IPS-NIHi7 (cell line): Measurements from ENCODE around the gene LONP1.
"Not testable (repeated sequence)": the region's sequence is repeated elsewhere in the genome, so short reads cannot be mapped to it uniquely, and the experiment has no call there.

Experiments
- DNase-seq: peaks from one replicate; pipeline ENCODE4 v3.0.0; 2012; ENCODE audit warnings: mixed read lengths; ENCODE audit errors: extremely low spot score

Gene LONP1

GRCh38 chr19:5693195-5694166 is 26.5 kb downstream of the LONP1 start:
- DNase-seq = no peak

- DNase-seq = no peak
Measured at GRCh38 chr19:5692723-5693194, 27.2 kb downstream of the LONP1 start.

DNA sequence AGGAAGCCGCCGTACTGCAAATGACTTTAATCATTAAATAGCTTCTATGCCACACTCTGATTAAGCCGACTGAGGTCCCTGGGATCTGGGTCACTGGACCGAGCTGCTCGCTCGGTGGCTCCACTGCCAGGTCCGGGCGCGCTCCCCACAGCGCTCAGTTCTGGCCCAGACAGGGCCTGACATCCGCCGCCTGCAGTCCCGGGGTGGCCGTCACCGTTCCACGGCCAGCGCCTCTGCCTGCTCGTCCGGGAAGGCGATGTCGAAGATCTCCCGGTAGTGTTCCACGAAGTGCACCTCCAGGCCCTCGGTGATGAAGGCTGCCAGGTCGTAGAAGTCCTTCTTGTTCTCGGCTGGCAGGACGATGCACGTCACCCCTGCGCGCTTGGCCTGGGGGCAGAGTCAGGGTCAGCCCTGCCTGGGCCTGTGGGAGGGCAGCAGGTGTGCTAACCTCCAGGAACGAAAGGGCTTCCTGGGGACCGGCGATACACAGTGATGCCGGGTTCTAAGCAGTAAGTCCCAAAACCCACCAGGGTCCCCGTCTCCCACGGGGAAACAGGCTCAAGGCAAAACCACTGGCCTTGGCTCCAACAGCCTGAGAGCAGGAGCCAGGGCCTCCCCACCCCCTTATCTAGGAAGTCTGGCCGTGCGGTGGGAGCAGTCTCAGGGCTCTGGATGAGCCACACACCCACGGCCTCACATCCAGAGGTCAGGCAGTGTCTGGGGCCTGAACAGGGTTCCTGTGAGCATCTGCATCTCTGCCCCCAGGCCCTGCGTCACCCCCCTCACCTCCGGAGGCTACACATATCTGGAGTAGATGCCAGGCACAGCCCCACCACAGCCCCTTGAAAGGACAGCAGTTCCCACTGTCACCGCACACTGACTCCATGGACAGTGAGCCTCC is 27.9 kb downstream of the LONP1 start:
- DNase-seq = no peak

DNA sequence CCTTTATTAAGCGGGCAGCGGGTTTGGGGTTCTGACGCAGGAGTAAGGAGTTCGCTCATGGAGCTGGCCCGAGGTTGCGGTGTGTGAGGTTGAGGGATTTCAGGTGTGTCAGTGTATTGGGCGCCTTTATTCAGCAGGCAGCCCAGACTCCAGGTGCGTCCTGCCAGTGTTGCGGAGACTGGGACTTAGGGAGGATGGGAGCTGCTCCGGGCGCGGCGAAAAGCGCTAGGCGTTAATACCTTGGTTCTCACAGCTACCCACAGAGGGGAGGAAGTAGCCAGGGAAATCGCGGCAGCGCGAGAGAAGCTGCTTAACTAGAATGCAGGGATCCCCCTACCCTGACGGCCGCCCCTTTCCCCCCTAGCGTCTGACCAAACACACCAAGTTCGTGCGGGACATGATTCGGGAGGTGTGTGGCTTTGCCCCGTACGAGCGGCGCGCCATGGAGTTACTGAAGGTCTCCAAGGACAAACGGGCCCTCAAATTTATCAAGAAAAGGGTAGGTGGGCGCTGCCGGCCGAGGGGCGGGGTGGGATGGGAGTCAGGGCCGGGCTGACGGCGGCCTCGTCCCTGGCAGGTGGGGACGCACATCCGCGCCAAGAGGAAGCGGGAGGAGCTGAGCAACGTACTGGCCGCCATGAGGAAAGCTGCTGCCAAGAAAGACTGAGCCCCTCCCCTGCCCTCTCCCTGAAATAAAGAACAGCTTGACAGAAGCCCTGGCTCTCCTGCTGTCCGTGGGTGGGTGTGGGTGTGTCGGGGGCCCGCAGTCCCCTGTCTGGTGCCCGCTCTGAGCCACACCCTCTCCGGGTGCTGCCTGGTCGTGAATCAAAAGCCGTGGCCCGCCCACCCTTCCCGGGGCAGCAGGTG is 28.8 kb downstream of the LONP1 start:
- DNase-seq = no peak

DNA sequence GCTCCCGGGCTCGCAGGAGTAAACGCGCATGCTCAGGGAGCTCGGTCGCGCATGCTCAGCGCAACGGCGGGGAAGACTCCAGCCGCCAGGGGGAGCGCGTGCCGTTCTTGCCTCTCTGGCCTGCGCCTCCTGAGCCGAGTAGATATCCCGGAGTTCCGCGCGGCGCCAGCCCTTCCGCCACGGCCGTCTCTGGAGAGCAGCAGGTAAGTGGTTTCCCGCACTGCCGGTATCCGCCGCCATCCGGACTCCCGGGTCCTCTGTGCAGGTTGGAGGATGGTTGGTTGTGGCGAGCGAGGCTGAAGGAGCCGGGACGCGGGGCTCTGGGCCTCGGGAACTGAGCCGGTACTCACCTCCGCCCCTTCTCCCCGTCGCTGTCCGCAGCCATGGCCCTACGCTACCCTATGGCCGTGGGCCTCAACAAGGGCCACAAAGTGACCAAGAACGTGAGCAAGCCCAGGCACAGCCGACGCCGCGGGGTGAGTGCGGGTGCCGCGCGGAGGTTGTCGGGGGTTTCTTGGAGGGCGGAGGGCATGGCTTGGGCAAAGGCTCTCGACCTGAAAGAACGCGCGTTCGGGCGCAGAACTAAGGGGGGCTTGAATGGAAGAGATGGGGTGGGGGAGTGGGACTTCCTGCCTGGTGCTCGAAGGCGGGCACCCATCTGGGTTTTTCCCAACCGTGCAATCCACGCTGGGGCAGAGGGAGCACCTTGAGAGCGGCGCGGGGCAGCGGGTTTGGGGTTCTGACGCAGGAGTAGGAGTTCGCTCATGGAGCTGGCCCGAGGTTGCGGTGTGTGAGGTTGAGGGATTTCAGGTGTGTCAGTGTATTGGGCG is 29.6 kb downstream of the LONP1 start, which contains the start of gene RPL36:
TSS of gene RPL36 (plus strand) at position 171 of the 830 bp plus-strand sequence. CDS start at position 384, 213 bp downstream.
- peak; percentile 94 for DNase-seq

- not testable (repeated sequence) for DNase-seq
Measured at GRCh38 chr19:5688262-5688881, 31.6 kb downstream of the LONP1 start.

- no peak for DNase-seq
Measured at GRCh38 chr19:5687360-5688198, 32.4 kb downstream of the LONP1 start.

- DNase-seq = peak; percentile 97
Measured at GRCh38 chr19:5686647-5687359, 33.1 kb downstream of the LONP1 start.

DNA sequence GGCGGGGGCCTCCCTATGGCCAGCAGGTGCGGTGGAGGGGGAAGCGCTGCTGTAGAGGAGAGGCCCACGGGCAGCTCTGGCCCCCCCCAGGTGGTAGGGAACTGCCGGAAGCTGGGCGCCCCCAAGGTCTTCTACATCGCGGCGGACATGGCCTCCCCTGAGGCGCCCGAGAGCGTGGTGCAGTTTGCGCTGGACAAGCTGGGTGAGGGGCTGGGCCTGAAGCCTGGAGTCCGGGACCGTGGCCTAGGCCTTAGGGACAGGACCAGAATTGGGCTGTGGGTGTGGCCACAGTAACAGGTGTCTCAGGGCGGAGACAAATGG is 33.7 kb downstream of the LONP1 start:
- DNase-seq = no peak

- DNase-seq = no peak
Measured at GRCh38 chr19:5684694-5685430, 35.1 kb downstream of the LONP1 start.

- DNase-seq = no peak
Measured at GRCh38 chr19:5683177-5683886, 36.6 kb downstream of the LONP1 start.

DNA sequence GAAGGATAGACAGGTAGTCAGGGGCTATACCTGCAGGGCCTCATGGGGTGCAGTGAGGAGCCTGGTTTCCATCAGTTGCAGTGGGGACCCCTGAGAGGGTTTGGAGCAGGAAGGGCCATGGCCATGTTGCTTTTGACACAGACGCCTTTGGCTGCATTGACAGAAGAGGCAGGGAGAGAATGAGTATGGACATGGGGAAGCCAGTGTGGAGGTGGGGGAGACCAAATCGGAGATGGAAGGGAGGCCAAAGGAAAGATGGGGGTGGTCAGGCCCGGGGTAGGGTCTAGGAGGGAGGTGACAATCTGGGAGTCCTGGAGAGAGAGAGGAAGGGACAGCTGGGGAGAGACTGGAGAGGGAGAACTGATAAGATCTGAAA is 37.9 kb downstream of the LONP1 start:
- DNase-seq = no peak

GRCh38 chr19:5681391-5682106 is 38.4 kb downstream of the LONP1 start:
- no peak for DNase-seq

GRCh38 chr19:5680437-5681368 is 39.2 kb downstream of the LONP1 start, which contains the start of the genes HSD11B1L and MICOS13:
Gene HSD11B1L, plus strand, starts transcription at chr19:5681027. Its CDS starts 3,806 bp downstream, at chr19:5684833.
Gene MICOS13, minus strand, starts transcription at chr19:5680516. Its CDS starts 30 bp downstream, at chr19:5680486.
- DNase-seq = peak; percentile 97

DNA sequence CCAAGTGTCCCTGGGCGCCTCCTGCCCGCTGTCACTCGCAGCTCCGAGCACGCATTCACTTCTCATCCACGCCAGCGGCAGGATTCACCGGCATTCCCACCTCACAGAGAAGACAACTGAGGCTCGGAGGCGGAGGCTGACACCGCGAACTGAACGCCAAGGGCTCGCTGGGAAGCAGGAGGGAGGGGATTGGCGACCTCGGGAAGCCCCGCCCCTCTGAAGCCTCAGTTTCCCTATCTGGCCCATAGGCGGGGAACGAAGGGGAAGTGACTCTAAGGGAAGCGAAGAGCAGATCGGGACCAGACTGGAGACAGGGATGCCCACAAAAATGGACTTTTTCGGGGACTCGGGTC is 39.9 kb downstream of the LONP1 start:
- DNase-seq = peak; percentile 56
